Activated CD4-positive, alpha-beta T cell treated with anti-CD3 and anti-CD28 coated beads, Interleukin-2, amount 10 ng/mL, durations not matched to agents 24 days and 14 days (primary cell): Measurements from ENCODE around the gene NFKBIL1. TPM values are rescaled to one million over a fixed set of nuclear protein-coding genes. Genes with fewer than 3 reads are reported as not detected.

Experiments
- DNase-seq: peaks from one replicate; pipeline ENCODE4 v3.0.0; 2022
- H3K27ac Mint-ChIP-seq: one replicate; pipeline ENCODE4 v1.8.0; 2022; ENCODE audit warnings: mild to moderate bottlenecking, mixed read lengths
- H3K27me3 Mint-ChIP-seq: one replicate; pipeline ENCODE4 v1.8.0; 2022; ENCODE audit warnings: mixed read lengths
- H3K36me3 Mint-ChIP-seq: one replicate; pipeline ENCODE4 v1.8.0; 2022; ENCODE audit warnings: low read depth, mild to moderate bottlenecking, mixed read lengths
- H3K4me1 Mint-ChIP-seq: one replicate; pipeline ENCODE4 v1.8.0; 2021; ENCODE audit warnings: mixed read lengths
- H3K4me3 Mint-ChIP-seq: one replicate; pipeline ENCODE4 v1.8.0; 2022; ENCODE audit warnings: mild to moderate bottlenecking, moderate library complexity, mixed read lengths
- H3K9me3 Mint-ChIP-seq: one replicate; pipeline ENCODE4 v1.8.0; 2021; ENCODE audit warnings: mixed read lengths
- intact Hi-C: fragments of 100-400 bp; cut with micrococcal nuclease; formaldehyde crosslinking; loops from one replicate; pipeline ENCODE4 v1.15.1; 2023
- total RNA-seq: library from RNA; stranded (reverse); gene quantifications from 2 replicates; pipeline ENCODE4 v1.2.3, GENCODE V29; 2022

Gene NFKBIL1
- total RNA-seq, 1 donor from 2014 or later: 14.8 TPM

DNA sequence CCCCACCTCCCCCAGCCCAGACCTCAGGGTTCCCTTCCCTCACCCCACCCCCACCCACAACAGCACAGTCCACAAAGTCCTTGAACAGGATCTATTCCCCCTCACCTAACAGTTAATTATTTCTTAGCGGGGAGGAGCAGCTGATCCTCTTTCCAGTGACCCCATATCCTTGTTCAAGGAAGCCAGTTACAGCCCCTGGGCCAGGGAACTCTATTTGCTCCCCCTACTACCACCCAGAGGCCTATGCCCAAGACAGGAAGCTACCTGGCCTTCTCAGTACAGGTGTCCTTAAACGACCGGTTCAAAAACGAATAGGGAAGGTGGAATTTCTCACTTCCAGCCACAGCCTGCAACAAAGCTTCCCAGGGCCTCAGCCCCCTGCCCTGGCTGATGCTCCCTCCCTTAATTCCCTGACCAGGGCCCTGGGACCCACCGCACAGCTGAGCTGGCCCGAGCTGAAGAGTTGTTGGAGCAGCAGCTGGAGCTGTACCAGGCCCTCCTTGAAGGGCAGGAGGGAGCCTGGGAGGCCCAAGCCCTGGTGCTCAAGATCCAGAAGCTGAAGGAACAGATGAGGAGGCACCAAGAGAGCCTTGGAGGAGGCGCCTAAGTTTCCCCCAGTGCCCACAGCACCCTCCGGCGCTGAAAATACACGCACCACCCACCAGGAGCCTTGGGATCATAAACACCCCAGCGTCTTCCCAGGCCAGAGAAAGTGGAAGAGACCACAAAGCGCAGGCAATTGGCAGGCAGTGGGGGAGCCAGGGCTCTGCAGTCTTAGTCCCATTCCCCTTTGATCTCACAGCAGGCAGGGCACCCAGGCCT, 17.9 kb upstream of the NFKBIL1 start:
- H3K4me3 Mint-ChIP-seq: no peak overlapping the region
- peaks cover 6% of the 10 kb centered on the region for H3K4me1 Mint-ChIP-seq
- DNase-seq: no peak
- intact Hi-C loops: no loop called here
- H3K27me3 Mint-ChIP-seq: no peaks in the 10 kb centered on the region
- H3K36me3 Mint-ChIP-seq: peaks cover 45% of the 10 kb centered on the region
- no peaks in the 10 kb centered on the region for H3K9me3 Mint-ChIP-seq
- H3K27ac Mint-ChIP-seq: no peak overlapping the region

- H3K36me3 Mint-ChIP-seq: peaks cover 55% of the 10 kb centered on the region
These were observed 16.7 kb upstream of the NFKBIL1 start for GRCh38 chr6:31530659-31531058.

DNA sequence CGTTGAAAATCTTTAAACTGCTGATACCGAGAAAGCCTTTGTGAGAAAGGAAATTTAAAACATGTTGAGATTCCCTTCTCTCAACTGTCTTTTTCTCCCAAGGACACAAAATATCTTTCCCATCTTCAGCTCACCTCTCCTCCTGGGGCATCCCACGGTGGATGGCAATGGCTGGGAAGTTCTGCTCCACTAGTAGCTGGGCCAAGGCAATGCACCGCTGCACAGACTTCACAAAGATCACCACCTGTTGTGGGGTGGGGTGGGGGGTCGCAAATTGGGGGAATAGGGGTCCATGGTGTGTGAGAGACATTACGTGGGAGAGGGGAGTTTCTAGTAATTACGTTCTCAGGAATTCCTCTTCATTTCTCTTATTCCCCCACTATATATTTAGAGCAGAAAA, 16.2 kb upstream of the NFKBIL1 start:
- intact Hi-C loops: no loop called here
- H3K27ac Mint-ChIP-seq: no peak overlapping the region
- no peaks in the 10 kb centered on the region for H3K27me3 Mint-ChIP-seq
- DNase-seq: no peak
- H3K9me3 Mint-ChIP-seq: no peaks in the 10 kb centered on the region
- no peak overlapping the region for H3K4me3 Mint-ChIP-seq
- H3K36me3 Mint-ChIP-seq: peaks cover 60% of the 10 kb centered on the region
- H3K4me1 Mint-ChIP-seq: peaks cover 17% of the 10 kb centered on the region

More at GRCh38 chr6:31530659-31531058, 16.7 kb upstream of the NFKBIL1 start:
- DNase-seq: no peak
- intact Hi-C loops: no loop called here
- Mint-ChIP-seq H3K9me3 (no peaks in the 10 kb centered on the region), H3K4me1 (peaks cover 12% of the 10 kb centered on the region), H3K27me3 (no peaks in the 10 kb centered on the region), H3K4me3 (no peak overlapping the region), H3K27ac (no peak overlapping the region)

- intact Hi-C loops: no loop called here
- peaks cover 67% of the 10 kb centered on the region for H3K36me3 Mint-ChIP-seq
- peaks cover 21% of the 10 kb centered on the region for H3K4me1 Mint-ChIP-seq
- H3K27me3 Mint-ChIP-seq: no peaks in the 10 kb centered on the region
- H3K9me3 Mint-ChIP-seq: no peaks in the 10 kb centered on the region
- no peak overlapping the region for H3K27ac Mint-ChIP-seq
- no peak for DNase-seq
- no peak overlapping the region for H3K4me3 Mint-ChIP-seq
These were observed 15.4 kb upstream of the NFKBIL1 start for GRCh38 chr6:31531771-31532643.

GRCh38 chr6:31532644-31533454, 14.6 kb upstream of the NFKBIL1 start:
- Mint-ChIP-seq H3K4me1 (peaks cover 25% of the 10 kb centered on the region), H3K27me3 (no peaks in the 10 kb centered on the region), H3K36me3 (peaks cover 71% of the 10 kb centered on the region), H3K4me3 (no peak overlapping the region), H3K9me3 (no peaks in the 10 kb centered on the region), H3K27ac (peak overlapping the region; percentile 62)
- intact Hi-C loops: no loop called here
- no peak for DNase-seq

GRCh38 chr6:31533455-31533841, 14.0 kb upstream of the NFKBIL1 start:
- no peak for DNase-seq
- Mint-ChIP-seq H3K36me3 (peaks cover 75% of the 10 kb centered on the region), H3K4me3 (no peak overlapping the region), H3K9me3 (no peaks in the 10 kb centered on the region), H3K27ac (no peak overlapping the region), H3K27me3 (no peaks in the 10 kb centered on the region), H3K4me1 (peaks cover 28% of the 10 kb centered on the region)
- intact Hi-C loops: no loop called here

- Mint-ChIP-seq H3K36me3 (peaks cover 81% of the 10 kb centered on the region), H3K27me3 (no peaks in the 10 kb centered on the region), H3K27ac (no peak overlapping the region), H3K9me3 (no peaks in the 10 kb centered on the region), H3K4me3 (no peak overlapping the region), H3K4me1 (peaks cover 33% of the 10 kb centered on the region)
- DNase-seq: no peak
- intact Hi-C loops: no loop called here
These were observed 13.4 kb upstream of the NFKBIL1 start for GRCh38 chr6:31534011-31534410.

GRCh38 chr6:31534521-31535040, 12.8 kb upstream of the NFKBIL1 start:
- no peak for DNase-seq
- intact Hi-C loops: no loop called here
- Mint-ChIP-seq H3K36me3 (peaks cover 86% of the 10 kb centered on the region), H3K27ac (no peak overlapping the region), H3K9me3 (no peaks in the 10 kb centered on the region), H3K4me3 (no peak overlapping the region), H3K4me1 (peaks cover 39% of the 10 kb centered on the region), H3K27me3 (no peaks in the 10 kb centered on the region)

- Mint-ChIP-seq H3K27ac (no peak overlapping the region), H3K36me3 (peaks cover 86% of the 10 kb centered on the region), H3K4me3 (no peak overlapping the region), H3K4me1 (peaks cover 45% of the 10 kb centered on the region), H3K9me3 (no peaks in the 10 kb centered on the region), H3K27me3 (no peaks in the 10 kb centered on the region)
- intact Hi-C loops: no loop called here
- no peak for DNase-seq
These were observed 11.7 kb upstream of the NFKBIL1 start for GRCh38 chr6:31535538-31536324.

- Mint-ChIP-seq H3K4me1 (peaks cover 51% of the 10 kb centered on the region), H3K9me3 (no peaks in the 10 kb centered on the region), H3K27ac (peak overlapping the region; percentile 23), H3K4me3 (peak overlapping the region; percentile 81), H3K27me3 (no peaks in the 10 kb centered on the region), H3K36me3 (peaks cover 66% of the 10 kb centered on the region)
- no peak for DNase-seq
- intact Hi-C loops: no loop called here
These were observed 8.5 kb upstream of the NFKBIL1 start for GRCh38 chr6:31538805-31539400.

DNA sequence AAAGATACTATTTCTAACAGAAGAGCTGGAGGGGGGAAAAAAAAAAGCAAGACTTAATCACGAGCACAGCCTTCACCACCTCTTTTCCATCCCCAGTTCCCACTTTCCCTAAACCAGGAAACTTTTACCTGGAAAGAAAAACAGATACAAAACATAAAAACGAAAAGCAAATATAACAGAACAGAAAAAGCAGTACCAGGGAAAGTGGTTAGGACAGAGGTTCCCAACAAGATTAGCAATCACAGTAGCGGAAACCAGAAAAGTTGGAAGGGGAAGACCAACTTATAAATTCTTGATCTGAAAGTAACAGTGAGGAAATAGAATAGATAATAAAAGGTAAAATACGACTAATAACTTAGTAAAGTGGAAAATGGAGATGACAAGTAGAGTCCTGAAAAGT, 6.8 kb upstream of the NFKBIL1 start:
- H3K27ac Mint-ChIP-seq: peak overlapping the region; percentile 84
- H3K9me3 Mint-ChIP-seq: no peaks in the 10 kb centered on the region
- intact Hi-C loops: loop anchor here (1.0 to 10.0 kb wide), 3 partner anchors 46 to 417 kb away; partner anchors contain the start of genes NELFE, NEU1 and SKIC2
- peak overlapping the region; percentile 81 for H3K4me3 Mint-ChIP-seq
- peaks cover 48% of the 10 kb centered on the region for H3K4me1 Mint-ChIP-seq
- DNase-seq: no peak
- peaks cover 50% of the 10 kb centered on the region for H3K36me3 Mint-ChIP-seq
- no peaks in the 10 kb centered on the region for H3K27me3 Mint-ChIP-seq

- H3K27ac Mint-ChIP-seq: peak overlapping the region; percentile 90
- intact Hi-C loops: loop anchor here (1.0 to 10.0 kb wide), 3 partner anchors 47 to 416 kb away; partner anchors contain the start of genes NELFE, NEU1 and SKIC2
- no peaks in the 10 kb centered on the region for H3K27me3 Mint-ChIP-seq
- no peaks in the 10 kb centered on the region for H3K9me3 Mint-ChIP-seq
- H3K4me3 Mint-ChIP-seq: peak overlapping the region; percentile 81
- H3K36me3 Mint-ChIP-seq: peaks cover 45% of the 10 kb centered on the region
- peaks cover 48% of the 10 kb centered on the region for H3K4me1 Mint-ChIP-seq
- DNase-seq: peak; percentile 90
These were observed 6.2 kb upstream of the NFKBIL1 start for GRCh38 chr6:31541059-31541657.
